Measurements from ENCODE around the gene UBE2L3.
A peak's percentile ranks its signal among the peaks of the same experiment; 100 is the strongest.
"Not testable (repeated sequence)": the region's sequence is repeated elsewhere in the genome, so short reads cannot be mapped to it uniquely, and the experiment has no call there.

UBE2L3 gene

GRCh38 chr22:21559345-21560125 lies 8.0 kb upstream of the UBE2L3 start:
- not testable (repeated sequence) for H3K4me1 ChIP-seq (ENCODE audit: control insufficient read depth, insufficient read depth, low read length); H3K4me3 ChIP-seq (ENCODE audit: low read length in 2 of 2); H3K36me3 ChIP-seq (ENCODE audit: control insufficient read depth in 2 of 2, insufficient read depth in 2 of 2, low read length in 2 of 2); H3K9me3 ChIP-seq (ENCODE audit: control insufficient read depth in 2 of 2, low read length in 2 of 2); H3K9ac ChIP-seq (ENCODE audit: low read length in 2 of 2); H3K27me3 ChIP-seq (ENCODE audit: control insufficient read depth in 1 of 2, insufficient read depth in 2 of 2, low read length in 2 of 2); H3K27ac ChIP-seq (ENCODE audit: low read length)

- H3K36me3 ChIP-seq (ENCODE audit: control insufficient read depth in 2 of 2, insufficient read depth in 2 of 2, low read length in 2 of 2); H3K4me1 ChIP-seq (ENCODE audit: control insufficient read depth, insufficient read depth, low read length); H3K9ac ChIP-seq (ENCODE audit: low read length in 2 of 2); H3K4me3 ChIP-seq (ENCODE audit: low read length in 2 of 2); H3K9me3 ChIP-seq (ENCODE audit: control insufficient read depth in 2 of 2, low read length in 2 of 2); H3K27ac ChIP-seq (ENCODE audit: low read length); H3K27me3 ChIP-seq (ENCODE audit: control insufficient read depth in 1 of 2, insufficient read depth in 2 of 2, low read length in 2 of 2): not testable (repeated sequence)
Measured at GRCh38 chr22:21560657-21561056, 6.9 kb upstream of the UBE2L3 start.

GRCh38 chr22:21563912-21564311 lies 3.6 kb upstream of the UBE2L3 start:
- Histone ChIP-seq H3K36me3 (ENCODE audit: control insufficient read depth in 2 of 2, insufficient read depth in 2 of 2, low read length in 2 of 2) (no peaks in the 10 kb centered on the region), H3K4me3 (ENCODE audit: low read length in 2 of 2) (no peak overlapping the region)

GRCh38 chr22:21564411-21564810 lies 3.1 kb upstream of the UBE2L3 start:
- H3K9ac ChIP-seq (ENCODE audit: low read length in 2 of 2): no peak overlapping the region
- H3K4me3 ChIP-seq (ENCODE audit: low read length in 2 of 2): no peak overlapping the region
- H3K27ac ChIP-seq (ENCODE audit: low read length): no peak overlapping the region

More at GRCh38 chr22:21563912-21564311, 3.6 kb upstream of the UBE2L3 start:
- Histone ChIP-seq H3K27me3 (ENCODE audit: control insufficient read depth in 1 of 2, insufficient read depth in 2 of 2, low read length in 2 of 2) (no peaks in the 10 kb centered on the region), H3K4me1 (ENCODE audit: control insufficient read depth, insufficient read depth, low read length) (peaks cover 8% of the 10 kb centered on the region), H3K9ac (ENCODE audit: low read length in 2 of 2) (no peak overlapping the region), H3K27ac (ENCODE audit: low read length) (no peak overlapping the region), H3K9me3 (ENCODE audit: control insufficient read depth in 2 of 2, low read length in 2 of 2) (no peaks in the 10 kb centered on the region)

GRCh38 chr22:21568347-21569075 lies 997 bp downstream of the UBE2L3 start:
- Histone ChIP-seq H3K36me3 (ENCODE audit: control insufficient read depth in 2 of 2, insufficient read depth in 2 of 2, low read length in 2 of 2) (no peaks in the 10 kb centered on the region), H3K9ac (ENCODE audit: low read length in 2 of 2) (peak overlapping the region; percentile 92 to 97), H3K4me1 (ENCODE audit: control insufficient read depth, insufficient read depth, low read length) (peaks cover 30% of the 10 kb centered on the region), H3K4me3 (ENCODE audit: low read length in 2 of 2) (peak overlapping the region; percentile 87 to 90), H3K9me3 (ENCODE audit: control insufficient read depth in 2 of 2, low read length in 2 of 2) (no peaks in the 10 kb centered on the region), H3K27ac (ENCODE audit: low read length) (peak overlapping the region; percentile 69), H3K27me3 (ENCODE audit: control insufficient read depth in 1 of 2, insufficient read depth in 2 of 2, low read length in 2 of 2) (no peaks in the 10 kb centered on the region)

More at GRCh38 chr22:21564411-21564810, 3.1 kb upstream of the UBE2L3 start:
- peaks cover 13% of the 10 kb centered on the region for H3K4me1 ChIP-seq (ENCODE audit: control insufficient read depth, insufficient read depth, low read length)
- H3K9me3 ChIP-seq (ENCODE audit: control insufficient read depth in 2 of 2, low read length in 2 of 2): no peaks in the 10 kb centered on the region
- no peaks in the 10 kb centered on the region for H3K36me3 ChIP-seq (ENCODE audit: control insufficient read depth in 2 of 2, insufficient read depth in 2 of 2, low read length in 2 of 2)
- no peaks in the 10 kb centered on the region for H3K27me3 ChIP-seq (ENCODE audit: control insufficient read depth in 1 of 2, insufficient read depth in 2 of 2, low read length in 2 of 2)

GRCh38 chr22:21569076-21569427 lies 1.5 kb downstream of the UBE2L3 start:
- Histone ChIP-seq H3K4me1 (ENCODE audit: control insufficient read depth, insufficient read depth, low read length) (peaks cover 35% of the 10 kb centered on the region), H3K9ac (ENCODE audit: low read length in 2 of 2) (peak overlapping the region; percentile 92 to 97), H3K4me3 (ENCODE audit: low read length in 2 of 2) (peak overlapping the region; percentile 87 to 90)
- H3K9me3 ChIP-seq (ENCODE audit: control insufficient read depth in 2 of 2, low read length in 2 of 2); H3K27ac ChIP-seq (ENCODE audit: low read length); H3K36me3 ChIP-seq (ENCODE audit: control insufficient read depth in 2 of 2, insufficient read depth in 2 of 2, low read length in 2 of 2); H3K27me3 ChIP-seq (ENCODE audit: control insufficient read depth in 1 of 2, insufficient read depth in 2 of 2, low read length in 2 of 2): not testable (repeated sequence)

- peak overlapping the region in 1 of 2 donors; percentile 0 for H3K4me3 ChIP-seq (ENCODE audit: low read length in 2 of 2)
- no peaks in the 10 kb centered on the region for H3K36me3 ChIP-seq (ENCODE audit: control insufficient read depth in 2 of 2, insufficient read depth in 2 of 2, low read length in 2 of 2)
- H3K27ac ChIP-seq (ENCODE audit: low read length): no peak overlapping the region
- H3K27me3 ChIP-seq (ENCODE audit: control insufficient read depth in 1 of 2, insufficient read depth in 2 of 2, low read length in 2 of 2): no peaks in the 10 kb centered on the region
- H3K4me1 ChIP-seq (ENCODE audit: control insufficient read depth, insufficient read depth, low read length): peaks cover 40% of the 10 kb centered on the region
- H3K9ac ChIP-seq (ENCODE audit: low read length in 2 of 2): peak overlapping the region; percentile 47 to 97
- H3K9me3 ChIP-seq (ENCODE audit: control insufficient read depth in 2 of 2, low read length in 2 of 2): no peaks in the 10 kb centered on the region
Measured at GRCh38 chr22:21569459-21570170, 2.1 kb downstream of the UBE2L3 start.

GRCh38 chr22:21570398-21570797 lies 2.9 kb downstream of the UBE2L3 start:
- Histone ChIP-seq H3K36me3 (ENCODE audit: control insufficient read depth in 2 of 2, insufficient read depth in 2 of 2, low read length in 2 of 2) (no peaks in the 10 kb centered on the region), H3K4me1 (ENCODE audit: control insufficient read depth, insufficient read depth, low read length) (peaks cover 40% of the 10 kb centered on the region), H3K27me3 (ENCODE audit: control insufficient read depth in 1 of 2, insufficient read depth in 2 of 2, low read length in 2 of 2) (no peaks in the 10 kb centered on the region), H3K27ac (ENCODE audit: low read length) (no peak overlapping the region), H3K9ac (ENCODE audit: low read length in 2 of 2) (no peak overlapping the region), H3K4me3 (ENCODE audit: low read length in 2 of 2) (no peak overlapping the region), H3K9me3 (ENCODE audit: control insufficient read depth in 2 of 2, low read length in 2 of 2) (no peaks in the 10 kb centered on the region)

- H3K27ac ChIP-seq (ENCODE audit: low read length): no peak overlapping the region
- no peaks in the 10 kb centered on the region for H3K27me3 ChIP-seq (ENCODE audit: control insufficient read depth in 1 of 2, insufficient read depth in 2 of 2, low read length in 2 of 2)
- no peaks in the 10 kb centered on the region for H3K36me3 ChIP-seq (ENCODE audit: control insufficient read depth in 2 of 2, insufficient read depth in 2 of 2, low read length in 2 of 2)
- no peaks in the 10 kb centered on the region for H3K9me3 ChIP-seq (ENCODE audit: control insufficient read depth in 2 of 2, low read length in 2 of 2)
- no peak overlapping the region for H3K9ac ChIP-seq (ENCODE audit: low read length in 2 of 2)
- H3K4me3 ChIP-seq (ENCODE audit: low read length in 2 of 2): no peak overlapping the region
- H3K4me1 ChIP-seq (ENCODE audit: control insufficient read depth, insufficient read depth, low read length): peaks cover 40% of the 10 kb centered on the region
Measured at GRCh38 chr22:21571679-21572078, 4.2 kb downstream of the UBE2L3 start.

- Histone ChIP-seq H3K9ac (ENCODE audit: low read length in 2 of 2) (no peak overlapping the region), H3K4me3 (ENCODE audit: low read length in 2 of 2) (no peak overlapping the region), H3K27ac (ENCODE audit: low read length) (no peak overlapping the region), H3K36me3 (ENCODE audit: control insufficient read depth in 2 of 2, insufficient read depth in 2 of 2, low read length in 2 of 2) (no peaks in the 10 kb centered on the region), H3K9me3 (ENCODE audit: control insufficient read depth in 2 of 2, low read length in 2 of 2) (no peaks in the 10 kb centered on the region), H3K27me3 (ENCODE audit: control insufficient read depth in 1 of 2, insufficient read depth in 2 of 2, low read length in 2 of 2) (no peaks in the 10 kb centered on the region), H3K4me1 (ENCODE audit: control insufficient read depth, insufficient read depth, low read length) (peaks cover 44% of the 10 kb centered on the region)
Measured at GRCh38 chr22:21573293-21573734, 5.8 kb downstream of the UBE2L3 start.
